HT-29 (cell line): ENCODE measurements around the gene MND1. TPM values are rescaled to one million over a fixed set of nuclear protein-coding genes. Genes with fewer than 3 reads are reported as not detected.
"Not testable (repeated sequence)": the region's sequence is repeated elsewhere in the genome, so short reads cannot be mapped to it uniquely, and the experiment has no call there.

Source experiments
- DNase-seq: peaks from one replicate; pipeline ENCODE4 v3.0.0-alpha.2; 2015; ENCODE audit warnings: low spot score
- total RNA-seq: library from RNA; depleted of rRNA; stranded (reverse); fragments of >200 nt; shearing (Covaris generic); gene quantifications from 2 replicates; pipeline ENCODE4 v1.2.3, GENCODE V29; 2014

The MND1 gene
- total RNA-seq, 1 experiment from 2014 or later: 3.9 TPM

DNA sequence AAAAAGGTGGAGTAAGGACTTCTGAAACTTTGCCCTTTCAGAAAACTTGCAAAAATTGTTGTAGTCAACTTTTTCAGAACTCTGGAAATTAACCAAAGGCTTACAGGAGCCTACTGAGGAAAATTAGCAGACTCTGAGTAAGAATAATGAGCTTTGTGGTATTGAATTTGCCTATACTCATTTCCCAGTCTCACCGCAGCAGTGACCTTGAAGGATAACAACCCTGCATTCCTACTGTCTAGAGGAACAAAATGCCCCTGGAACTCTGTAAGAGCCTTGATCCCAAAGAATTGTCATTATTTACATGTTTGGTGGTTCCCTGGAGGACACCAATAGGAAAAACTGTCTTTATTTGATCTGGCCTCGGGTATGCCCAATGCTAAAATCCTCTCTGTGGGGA, 57.9 kb downstream of the MND1 start:
- no peak for DNase-seq

- no peak for DNase-seq
Measured at GRCh38 chr4:153403726-153404125, 59.2 kb downstream of the MND1 start.

GRCh38 chr4:153407906-153408305, 63.4 kb downstream of the MND1 start:
- no peak for DNase-seq

DNA sequence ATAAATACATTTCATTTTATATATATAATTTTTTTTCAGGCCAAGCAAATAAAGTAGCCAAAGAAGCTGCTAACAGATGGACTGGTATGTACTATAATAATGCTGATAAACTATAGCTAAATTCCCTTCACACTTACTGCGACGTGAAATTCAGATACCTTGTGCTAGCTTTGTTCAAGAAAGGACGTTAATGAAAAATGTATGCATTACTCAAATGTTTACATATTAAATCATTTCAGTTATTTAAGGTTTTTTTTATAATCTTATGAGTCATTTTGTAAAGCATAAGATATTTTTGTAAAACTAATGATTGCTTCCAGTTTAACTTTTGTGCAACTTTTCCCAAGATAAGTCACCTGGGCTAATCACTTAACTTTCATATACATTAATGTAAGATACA, 64.4 kb downstream of the MND1 start:
- DNase-seq: no peak

GRCh38 chr4:153409412-153409811, 64.9 kb downstream of the MND1 start:
- no peak for DNase-seq

GRCh38 chr4:153409924-153410501, 65.5 kb downstream of the MND1 start:
- no peak for DNase-seq

GRCh38 chr4:153413842-153414241, 69.4 kb downstream of the MND1 start:
- DNase-seq: no peak

DNA sequence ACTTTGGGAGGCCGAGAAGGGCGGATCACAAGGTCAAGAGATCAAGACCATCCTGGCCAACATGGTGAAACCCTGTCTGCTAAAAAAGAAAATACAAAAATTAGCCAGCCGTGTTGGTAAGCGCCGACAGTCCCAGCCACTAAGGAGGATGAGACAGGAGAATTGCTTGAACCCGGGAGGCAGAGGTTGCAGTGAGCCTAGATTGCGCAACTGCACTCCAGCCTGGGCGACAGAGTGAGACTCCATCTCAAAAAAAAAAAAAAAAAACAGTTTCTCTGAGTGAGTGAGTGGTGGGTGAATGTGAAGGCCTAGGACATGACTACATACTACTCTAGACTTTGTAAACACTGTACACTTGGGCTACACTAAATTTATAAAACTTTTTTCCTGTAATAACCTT, 72.0 kb downstream of the MND1 start:
- DNase-seq: not testable (repeated sequence)

GRCh38 chr4:153418121-153418520, 73.6 kb downstream of the MND1 start:
- DNase-seq: no peak

DNA sequence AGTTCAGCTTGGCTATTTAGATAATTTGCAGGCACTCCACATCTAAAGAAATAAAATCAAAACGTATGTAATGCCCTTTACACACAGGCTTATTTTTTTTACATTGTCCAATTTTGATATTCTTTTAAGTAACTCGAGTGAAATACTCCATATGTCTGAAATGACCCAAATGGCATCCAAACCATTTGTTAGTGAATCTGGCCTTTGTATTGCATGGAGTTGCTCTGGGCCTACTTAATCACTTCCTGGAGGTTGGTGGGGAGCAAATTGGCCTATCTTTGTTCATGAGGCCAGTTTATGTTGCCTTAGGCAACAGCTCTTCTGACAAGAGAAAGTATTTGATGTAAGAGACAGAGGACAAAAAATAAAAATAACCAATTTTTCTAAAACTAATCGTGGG, 74.1 kb downstream of the MND1 start:
- DNase-seq: no peak

GRCh38 chr4:153419029-153419428, 74.5 kb downstream of the MND1 start:
- no peak for DNase-seq

- DNase-seq: no peak
Measured at GRCh38 chr4:153419673-153420278, 75.3 kb downstream of the MND1 start.

GRCh38 chr4:153420361-153420760, 75.9 kb downstream of the MND1 start:
- no peak for DNase-seq

- DNase-seq: no peak
Measured at GRCh38 chr4:153421941-153422340, 77.5 kb downstream of the MND1 start.

- DNase-seq: no peak
Measured at GRCh38 chr4:153426207-153426885, 81.9 kb downstream of the MND1 start.

DNA sequence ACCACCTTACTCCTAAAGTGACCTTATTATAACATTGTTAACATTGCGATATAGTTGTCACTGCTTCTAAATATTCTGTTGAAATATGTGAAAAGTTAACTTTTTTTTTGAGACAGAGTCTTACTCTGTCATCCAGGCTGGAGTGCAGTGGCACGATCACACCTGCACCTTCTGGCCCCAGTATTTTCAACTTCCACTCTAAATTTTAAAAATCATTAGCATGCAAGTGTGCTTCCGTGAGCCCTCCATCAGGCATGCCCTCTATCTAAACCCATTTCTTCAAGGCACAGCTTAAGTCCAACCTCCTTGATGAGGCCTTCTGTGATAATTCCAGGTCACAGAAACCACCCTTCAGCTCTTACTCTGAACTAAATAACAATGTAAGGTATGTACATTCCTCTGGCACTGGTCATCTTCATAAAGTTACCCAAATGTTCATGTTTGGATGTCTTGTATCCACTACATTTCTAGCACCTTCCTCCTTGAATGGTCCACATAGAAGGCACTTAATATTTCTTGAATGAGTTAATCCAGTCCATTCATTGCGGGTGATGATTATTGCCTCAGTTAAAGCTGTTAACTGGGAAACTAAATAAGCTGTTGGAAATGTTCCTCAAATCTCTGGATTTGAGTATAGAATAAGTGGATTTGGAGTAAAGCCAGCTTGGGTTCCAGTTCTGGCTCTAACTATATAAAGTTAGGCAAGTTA, 83.0 kb downstream of the MND1 start:
- no peak for DNase-seq

GRCh38 chr4:153428941-153429475, 84.5 kb downstream of the MND1 start:
- no peak for DNase-seq

- DNase-seq: peak; percentile 82
Measured at GRCh38 chr4:153432965-153433753, 88.7 kb downstream of the MND1 start.

- DNase-seq: no peak
Measured at GRCh38 chr4:153433754-153434105, 89.2 kb downstream of the MND1 start.

- no peak for DNase-seq
Measured at GRCh38 chr4:153434190-153434589, 89.7 kb downstream of the MND1 start.

GRCh38 chr4:153438916-153439756, 94.6 kb downstream of the MND1 start:
- no peak for DNase-seq
